IMR-90 (cell line): ENCODE results near the gene SAMSN1. TPM values are rescaled to one million over a fixed set of nuclear protein-coding genes. Genes with fewer than 3 reads are reported as not detected.

Experiments
- ATAC-seq: fragments of 200-7000 bp; cut with Tn5 transposase; 2 replicates; pipeline ENCODE4 v1.9.1; 2020; ENCODE audit warnings: low read depth, mild to moderate bottlenecking, moderate library complexity
- BruUV-seq: library from RNA; stranded (reverse); fragments of 400-500 nt; replicated peaks from 2 replicates; lab custom pipeline; 2021; lab: Mats Ljungman, UMichigan
- CTCF ChIA-PET: fragments of 300-600 bp; formaldehyde crosslinking; extraction: SDS; loops from one replicate; lab custom pipeline; 2021; ENCODE audit warnings: antibody characterized with exemption; lab: Yijun Ruan, JAX
- POLR2A ChIA-PET: fragments of 300-600 bp; sonication (Branson Sonifier 250); formaldehyde crosslinking; loops from one replicate; lab custom pipeline; 2022; ENCODE audit warnings: antibody characterized with exemption; ENCODE audit not compliant: unreplicated experiment; lab: Charles Lee
- DNase-seq: peaks from one replicate; pipeline ENCODE4 v3.0.0; 2013
- H2AFZ ChIP-seq: replicated peaks from 2 replicates; pipeline ENCODE3; 2013; ENCODE audit warnings: low read length, mild to moderate bottlenecking; ENCODE audit not compliant: poor library complexity
- H2AK5ac ChIP-seq: 2 replicates; pipeline ENCODE4 v1.6.1; 2013; ENCODE audit warnings: low read depth, low read length, inconsistent platforms
- H2AK9ac ChIP-seq: replicated peaks from 2 replicates; pipeline ENCODE3; 2013; ENCODE audit warnings: mild to moderate bottlenecking, low read depth, low read length, moderate library complexity; ENCODE audit not compliant: poor library complexity
- H2BK120ac ChIP-seq: 2 replicates; pipeline ENCODE4 v1.6.1; 2013; ENCODE audit warnings: low read depth, low read length, inconsistent platforms
- H2BK15ac ChIP-seq: 3 replicates; pipeline ENCODE4 v1.6.1; 2013; ENCODE audit warnings: low read depth, low read length, inconsistent platforms
- H2BK20ac ChIP-seq: 2 replicates; pipeline ENCODE4 v1.6.1; 2013; ENCODE audit warnings: low read depth, mild to moderate bottlenecking, inconsistent platforms, low read length, moderate library complexity
- H2BK5ac ChIP-seq: 2 replicates; pipeline ENCODE4 v1.6.1; 2013; ENCODE audit warnings: mild to moderate bottlenecking, low read depth, low read length, inconsistent platforms; ENCODE audit not compliant: poor library complexity, severe bottlenecking
- H3K14ac ChIP-seq: replicated peaks from 2 replicates; pipeline ENCODE4 v1.6.1; 2013; ENCODE audit warnings: low read depth, low read length, inconsistent platforms
- H3K18ac ChIP-seq: 2 replicates; pipeline ENCODE4 v1.6.1; 2013; ENCODE audit warnings: low read depth, low read length, control low read depth
- H3K23ac ChIP-seq: 2 replicates; pipeline ENCODE4 v1.6.1; 2013; ENCODE audit warnings: low read depth, low read length, inconsistent platforms
- H3K27ac ChIP-seq: 2 replicates; pipeline ENCODE4 v1.5.1; 2013; ENCODE audit warnings: mild to moderate bottlenecking, control low read depth, low read length; ENCODE audit not compliant: insufficient read depth
- H3K27me3 ChIP-seq: 2 replicates; pipeline ENCODE4 v1.6.1; 2013; ENCODE audit warnings: low read length; ENCODE audit not compliant: control insufficient read depth, insufficient read depth
- H3K36me3 ChIP-seq: 2 replicates; pipeline ENCODE4 v1.6.1; 2013; ENCODE audit warnings: low read length, mixed read lengths; ENCODE audit not compliant: control insufficient read depth, insufficient read depth
- H3K4ac ChIP-seq: 2 replicates; pipeline ENCODE4 v1.6.1; 2013; ENCODE audit warnings: low read depth, low read length, inconsistent platforms
- H3K4me1 ChIP-seq: 2 replicates; pipeline ENCODE4 v1.6.1; 2013; ENCODE audit warnings: low read length, mixed read lengths; ENCODE audit not compliant: control insufficient read depth, insufficient read depth
- H3K4me2 ChIP-seq: 2 replicates; pipeline ENCODE4 v1.6.1; 2013; ENCODE audit warnings: low read depth, mild to moderate bottlenecking, control low read depth, low read length, moderate library complexity
- H3K4me3 ChIP-seq: 2 replicates; pipeline ENCODE4 v1.5.1; 2013; ENCODE audit warnings: low read depth, mild to moderate bottlenecking, control low read depth, low read length, moderate library complexity; ENCODE audit not compliant: insufficient read depth
- H3K56ac ChIP-seq: 2 replicates; pipeline ENCODE4 v1.6.1; 2013; ENCODE audit warnings: low read length, inconsistent platforms; ENCODE audit not compliant: insufficient read depth; ENCODE audit errors: extremely low read depth
- H3K79me1 ChIP-seq, 2 experiments: 2 replicates each; pipeline ENCODE4 v1.6.1; 2013; ENCODE audit warnings: low read length in 2 of 2, inconsistent platforms in 1 of 2, low read depth in 1 of 2
- H3K9ac ChIP-seq: 2 replicates; pipeline ENCODE4 v1.6.1; 2013; ENCODE audit warnings: low read depth, low read length, control low read depth
- H3K9me1 ChIP-seq: 2 replicates; pipeline ENCODE4 v1.6.1; 2013; ENCODE audit warnings: low read length, inconsistent platforms; ENCODE audit not compliant: insufficient read depth
- H3K9me3 ChIP-seq: 2 replicates; pipeline ENCODE4 v1.6.1; 2013; ENCODE audit warnings: low read length; ENCODE audit not compliant: control insufficient read depth, insufficient read depth
- H4K20me1 ChIP-seq: 2 replicates; pipeline ENCODE4 v1.6.1; 2013; ENCODE audit warnings: low read length, inconsistent platforms; ENCODE audit not compliant: insufficient read depth
- H4K5ac ChIP-seq: 2 replicates; pipeline ENCODE4 v1.6.1; 2013; ENCODE audit warnings: mild to moderate bottlenecking, low read depth, low read length, control low read depth
- H4K8ac ChIP-seq, 2 experiments: 2 replicates each; pipeline ENCODE4 v1.6.1; 2013; ENCODE audit warnings: low read depth in 2 of 2, low read length in 2 of 2, control low read depth in 1 of 2, inconsistent platforms in 1 of 2
- H4K91ac ChIP-seq: 2 replicates; pipeline ENCODE4 v1.6.1; 2013; ENCODE audit warnings: low read depth, low read length, inconsistent platforms; ENCODE audit not compliant: insufficient read depth
- BHLHE40 ChIP-seq: fragments of 150-350 bp; IDR thresholded peaks from 2 replicates; pipeline ENCODE4 v1.6.1; 2016; ENCODE audit warnings: mild to moderate bottlenecking, low read depth, low read length
- CEBPB ChIP-seq: IDR thresholded peaks from 2 replicates; pipeline ENCODE4 v1.6.1; 2012; ENCODE audit warnings: low read depth, low read length, improper control_type of control experiment
- CHD1 ChIP-seq: IDR thresholded peaks from 2 replicates; pipeline ENCODE4 v1.6.1; 2012; ENCODE audit warnings: low read depth, low read length, improper control_type of control experiment
- CTCF ChIP-seq: conservative IDR thresholded peaks from 2 replicates; pipeline ENCODE4 v1.5.1; 2012; ENCODE audit warnings: mild to moderate bottlenecking, low read depth, low read length, improper control_type of control experiment
- ELK1 ChIP-seq: fragments of 150-350 bp; IDR thresholded peaks from 2 replicates; pipeline ENCODE4 v1.6.1; 2016; ENCODE audit warnings: low read depth, mild to moderate bottlenecking, low read length, moderate library complexity, borderline replicate concordance
- FOS ChIP-seq: fragments of 150-350 bp; IDR thresholded peaks from 2 replicates; pipeline ENCODE4 v1.6.1; 2016; ENCODE audit warnings: low read depth, low read length
- MAFK ChIP-seq: IDR thresholded peaks from 2 replicates; pipeline ENCODE4 v1.6.1; 2012; ENCODE audit warnings: low read depth, low read length, improper control_type of control experiment
- MAZ ChIP-seq: IDR thresholded peaks from 2 replicates; pipeline ENCODE4 v1.6.1; 2012; ENCODE audit warnings: low read depth, mild to moderate bottlenecking, low read length, improper control_type of control experiment, moderate library complexity, borderline replicate concordance
- MXI1 ChIP-seq: IDR thresholded peaks from 2 replicates; pipeline ENCODE4 v1.6.1; 2012; ENCODE audit warnings: low read depth, mild to moderate bottlenecking, low read length, moderate library complexity, borderline replicate concordance
- NFE2L2 ChIP-seq: fragments of 150-350 bp; IDR thresholded peaks from 2 replicates; pipeline ENCODE4 v1.6.1; 2016; ENCODE audit warnings: low read depth, mild to moderate bottlenecking, low read length
- POLR2A ChIP-seq: IDR thresholded peaks from 2 replicates; pipeline ENCODE4 v1.6.1; 2012; ENCODE audit warnings: mild to moderate bottlenecking, low read depth, low read length
- RAD21 ChIP-seq: IDR thresholded peaks from 2 replicates; pipeline ENCODE4 v1.6.1; 2012; ENCODE audit warnings: low read length, improper control_type of control experiment
- RCOR1 ChIP-seq: IDR thresholded peaks from 2 replicates; pipeline ENCODE4 v1.6.1; 2012; ENCODE audit warnings: mild to moderate bottlenecking, low read length, improper control_type of control experiment; ENCODE audit not compliant: insufficient replicate concordance
- RFX5 ChIP-seq: IDR thresholded peaks from 2 replicates; pipeline ENCODE4 v1.8.0; 2012; ENCODE audit warnings: low read depth, mild to moderate bottlenecking, low read length, moderate library complexity
- USF2 ChIP-seq: fragments of 150-350 bp; IDR thresholded peaks from 2 replicates; pipeline ENCODE4 v1.6.1; 2017; ENCODE audit warnings: mild to moderate bottlenecking, antibody characterized with exemption, low read length, low read depth
- WGBS, 2 experiments: methylation state at CpG; one replicate each; pipeline versions ENCODE4 v1.1.5 to v1.1.7; 2013; ENCODE audit warnings: missing lambda C conversion rate in 2 of 2; ENCODE audit not compliant: insufficient read length in 1 of 2; ENCODE audit errors: extremely low coverage in 2 of 2; 5-methylcytosine and 5-hydroxymethylcytosine counted together
- dilution Hi-C: fragments of 300-500 bp; cut with HindIII; formaldehyde crosslinking; loops from one replicate; pipeline ENCODE4 v1.14.3; 2018; ENCODE audit warnings: low sequenced_read_pairs; ENCODE audit not compliant: unreplicated experiment
- in situ Hi-C: fragments of 300-500 bp; cut with MboI; formaldehyde crosslinking; loops from 3 replicates; pipeline ENCODE4 v1.14.3; 2019; ENCODE audit warnings: low sequenced_read_pairs, inconsistent platforms, mixed read lengths
- intact Hi-C: fragments of 100-400 bp; cut with micrococcal nuclease; formaldehyde crosslinking; loops from 2 replicates; pipeline ENCODE4 v1.10.0; 2022
- polyA plus RNA-seq, 3 experiments: library from polyadenylated mRNA; depleted of rRNA; stranded (reverse); fragments of >200 nt; gene quantifications; 2 replicates each; pipeline ENCODE4 v1.2.3, GENCODE V29; 2012; ENCODE audit warnings: low replicate concordance in 1 of 3
- total RNA-seq: library from RNA; depleted of rRNA; stranded (reverse); fragments of >200 nt; gene quantifications from 2 replicates; pipeline ENCODE4 v1.2.3, GENCODE V29; 2012

The SAMSN1 gene
- total and polyA plus RNA-seq, 2 of the 4 experiments (the other 2 are of a cell fraction) = not detected

GRCh38 chr21:14526836-14527695, 19.0 kb downstream of the SAMSN1 start:
- Histone ChIP-seq H3K9ac (no peak overlapping the region), H3K79me1 (no peaks in the 10 kb centered on the region), H3K23ac (no peak overlapping the region), H2AFZ (no peak overlapping the region), H3K4me1 (no peaks in the 10 kb centered on the region), H4K5ac (no peak overlapping the region), H2BK5ac (no peak overlapping the region), H3K36me3 (no peaks in the 10 kb centered on the region), H4K20me1 (no peaks in the 10 kb centered on the region), H3K4me2 (no peak overlapping the region), H2BK120ac (no peak overlapping the region), H3K18ac (no peak overlapping the region), H2BK20ac (no peak overlapping the region), H4K8ac (no peak overlapping the region), H2BK15ac (no peak overlapping the region), H3K14ac (no peak overlapping the region), H2AK5ac (no peak overlapping the region), H3K27me3 (no peaks in the 10 kb centered on the region), H2AK9ac (no peak overlapping the region), H3K4ac (no peak overlapping the region), H3K9me1 (no peaks in the 10 kb centered on the region), H4K91ac (no peak overlapping the region), H3K4me3 (no peak overlapping the region), H3K56ac (no peak overlapping the region), H3K9me3 (peaks cover 2% of the 10 kb centered on the region; the same call in 1 of the 2 replicates), H3K27ac (no peak overlapping the region)
- ChIA-PET POLR2A (no interaction called here), CTCF (no interaction called here)
- intact Hi-C loops = no loop called here
- BruUV-seq = no TSS peak
- DNase-seq (no peak), ATAC-seq (no peak)
- in situ Hi-C loops = no loop called here
- dilution Hi-C loops = no loop called here
- no CpG with 5 or more reads among the region's 10 CpGs for WGBS, 2 experiments
- TF ChIP-seq CTCF (no peak), NFE2L2 (no peak), POLR2A (no peak), ELK1 (no peak), RAD21 (no peak), RCOR1 (no peak), MXI1 (no peak), CHD1 (no peak), MAFK (no peak), RFX5 (no peak), BHLHE40 (no peak), FOS (no peak), MAZ (no peak), CEBPB (no peak), USF2 (no peak)
